Natural killer cell (primary cell): Measurements from ENCODE around the gene KCNK5. TPM values are rescaled to one million over a fixed set of nuclear protein-coding genes. Genes with fewer than 3 reads are reported as not detected.

ENCODE experiments used
- ATAC-seq, 3 donors: fragments of 150-1000 bp in 2 of 3; fragments of 200-7000 bp in 1 of 3; cut with Tn5 transposase; 1 replicate in 1 of 3; 2 replicates in 2 of 3; pipeline ENCODE4 v1.10.0; 2021; ENCODE audit warnings: mild to moderate bottlenecking in 2 of 3, moderate library complexity in 2 of 3
- DNase-seq, 2 donors: peaks; one replicate each; pipeline versions ENCODE4 v3.0.0 to v3.0.0-alpha.2; 2013 to 2021; ENCODE audit warnings: mixed read lengths in 1 of 2
- H3K27ac ChIP-seq: one replicate; pipeline ENCODE4 v1.5.1; 2013; ENCODE audit warnings: mild to moderate bottlenecking, low read length
- H3K27me3 ChIP-seq: one replicate; pipeline ENCODE4 v1.6.1; 2013; ENCODE audit warnings: low read length; ENCODE audit not compliant: control insufficient read depth, insufficient read depth
- H3K36me3 ChIP-seq: one replicate; pipeline ENCODE4 v1.6.1; 2013; ENCODE audit warnings: low read length; ENCODE audit not compliant: control insufficient read depth, insufficient read depth
- H3K4me1 ChIP-seq: one replicate; pipeline ENCODE4 v1.6.1; 2013; ENCODE audit warnings: low read length; ENCODE audit not compliant: control insufficient read depth, insufficient read depth
- H3K4me3 ChIP-seq: one replicate; pipeline ENCODE4 v1.5.1; 2013; ENCODE audit warnings: low read length
- H3K9me3 ChIP-seq: one replicate; pipeline ENCODE4 v1.6.1; 2013; ENCODE audit warnings: low read length; ENCODE audit not compliant: control insufficient read depth, insufficient read depth
- H3K27ac Mint-ChIP-seq, 2 donors: one replicate each; pipeline ENCODE4 v1.8.0; 2022; ENCODE audit warnings: mild to moderate bottlenecking in 2 of 2, mixed read lengths in 2 of 2, moderate library complexity in 1 of 2
- H3K27me3 Mint-ChIP-seq, 2 donors: one replicate each; pipeline ENCODE4 v1.8.0; 2022; ENCODE audit warnings: low read depth in 2 of 2, mixed read lengths in 2 of 2
- H3K36me3 Mint-ChIP-seq: one replicate; pipeline ENCODE4 v1.8.0; 2022; ENCODE audit warnings: mixed read lengths
- H3K4me1 Mint-ChIP-seq, 2 donors: one replicate each; pipeline ENCODE4 v1.8.0; 2022; ENCODE audit warnings: mixed read lengths in 2 of 2
- H3K4me3 Mint-ChIP-seq: one replicate; pipeline ENCODE4 v1.8.0; 2022; ENCODE audit warnings: mild to moderate bottlenecking, moderate library complexity, mixed read lengths
- H3K9me3 Mint-ChIP-seq, 2 donors: one replicate each; pipeline ENCODE4 v1.8.0; 2022; ENCODE audit warnings: mixed read lengths in 2 of 2
- WGBS: methylation state at CpG from one replicate; pipeline ENCODE4 v1.1.7; 2013; ENCODE audit warnings: missing lambda C conversion rate; ENCODE audit not compliant: insufficient coverage; 5-methylcytosine and 5-hydroxymethylcytosine counted together
- intact Hi-C: fragments of 100-400 bp; cut with micrococcal nuclease; formaldehyde crosslinking; loops from one replicate; pipeline ENCODE4 v1.14.2; 2022
- total RNA-seq, 4 donors: library from RNA; stranded (reverse); fragments of 120-200 nt in 1 of 4; gene quantifications; one replicate each; pipeline versions ENCODE4 v1.2.3 to v1.2.4, GENCODE V29; 2013 to 2022
- TF ChIP-seq, protein P1 (sequence below): fragments of 200-600 bp; IDR thresholded peaks from one replicate; pipeline ENCODE4 v1.8.0; 2022; ENCODE audit warnings: antibody characterized with exemption

Gene KCNK5
- total RNA-seq, 3 donors from 2014 or later (not counting 1 experiment from before 2014, with no cell fraction given), result 0.16 to 0.50 TPM; not detected in 1

DNA sequence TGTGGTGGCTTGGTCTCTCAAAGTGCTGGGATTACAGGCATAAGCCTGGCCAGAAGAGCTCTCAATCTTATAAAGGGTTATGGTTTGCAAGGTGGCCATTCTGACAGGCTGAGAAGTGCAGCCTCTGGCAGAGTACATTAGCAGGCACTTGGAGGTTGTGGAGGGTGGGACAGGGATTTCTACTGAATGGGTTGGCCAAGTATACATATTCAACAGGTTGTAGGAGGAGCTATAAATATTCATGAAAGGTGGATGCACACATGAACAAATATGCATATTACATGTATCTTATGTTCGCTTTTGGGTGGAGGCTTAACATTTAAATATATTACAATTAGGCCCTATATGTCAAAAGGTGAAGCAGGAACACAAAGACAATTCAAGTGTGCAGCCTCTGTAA, 20.0 kb upstream of the KCNK5 start:
- Histone ChIP-seq H3K4me3 (no peak overlapping the region), H3K9me3 (no peaks in the 10 kb centered on the region), H3K27me3 (no peaks in the 10 kb centered on the region), H3K4me1 (no peaks in the 10 kb centered on the region), H3K27ac (no peak overlapping the region), H3K36me3 (no peaks in the 10 kb centered on the region)
- TF ChIP-seq, protein P1, sequence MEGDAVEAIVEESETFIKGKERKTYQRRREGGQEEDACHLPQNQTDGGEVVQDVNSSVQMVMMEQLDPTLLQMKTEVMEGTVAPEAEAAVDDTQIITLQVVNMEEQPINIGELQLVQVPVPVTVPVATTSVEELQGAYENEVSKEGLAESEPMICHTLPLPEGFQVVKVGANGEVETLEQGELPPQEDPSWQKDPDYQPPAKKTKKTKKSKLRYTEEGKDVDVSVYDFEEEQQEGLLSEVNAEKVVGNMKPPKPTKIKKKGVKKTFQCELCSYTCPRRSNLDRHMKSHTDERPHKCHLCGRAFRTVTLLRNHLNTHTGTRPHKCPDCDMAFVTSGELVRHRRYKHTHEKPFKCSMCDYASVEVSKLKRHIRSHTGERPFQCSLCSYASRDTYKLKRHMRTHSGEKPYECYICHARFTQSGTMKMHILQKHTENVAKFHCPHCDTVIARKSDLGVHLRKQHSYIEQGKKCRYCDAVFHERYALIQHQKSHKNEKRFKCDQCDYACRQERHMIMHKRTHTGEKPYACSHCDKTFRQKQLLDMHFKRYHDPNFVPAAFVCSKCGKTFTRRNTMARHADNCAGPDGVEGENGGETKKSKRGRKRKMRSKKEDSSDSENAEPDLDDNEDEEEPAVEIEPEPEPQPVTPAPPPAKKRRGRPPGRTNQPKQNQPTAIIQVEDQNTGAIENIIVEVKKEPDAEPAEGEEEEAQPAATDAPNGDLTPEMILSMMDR, result no peak
- no peaks in the 10 kb centered on the region for H3K9me3 Mint-ChIP-seq
- H3K27me3 Mint-ChIP-seq, result peaks cover 5 to 6% of the 10 kb centered on the region in 2 donors
- intact Hi-C loops, result no loop called here
- DNase-seq (no peak), ATAC-seq (no peak)
- WGBS, result no CpG with 5 or more reads among the region's 1 CpG
- H3K27ac Mint-ChIP-seq, result no peak overlapping the region
- H3K4me3 Mint-ChIP-seq, result no peak overlapping the region
- peaks cover 4 to 6% of the 10 kb centered on the region in 2 donors for H3K4me1 Mint-ChIP-seq
- no peaks in the 10 kb centered on the region for H3K36me3 Mint-ChIP-seq

DNA sequence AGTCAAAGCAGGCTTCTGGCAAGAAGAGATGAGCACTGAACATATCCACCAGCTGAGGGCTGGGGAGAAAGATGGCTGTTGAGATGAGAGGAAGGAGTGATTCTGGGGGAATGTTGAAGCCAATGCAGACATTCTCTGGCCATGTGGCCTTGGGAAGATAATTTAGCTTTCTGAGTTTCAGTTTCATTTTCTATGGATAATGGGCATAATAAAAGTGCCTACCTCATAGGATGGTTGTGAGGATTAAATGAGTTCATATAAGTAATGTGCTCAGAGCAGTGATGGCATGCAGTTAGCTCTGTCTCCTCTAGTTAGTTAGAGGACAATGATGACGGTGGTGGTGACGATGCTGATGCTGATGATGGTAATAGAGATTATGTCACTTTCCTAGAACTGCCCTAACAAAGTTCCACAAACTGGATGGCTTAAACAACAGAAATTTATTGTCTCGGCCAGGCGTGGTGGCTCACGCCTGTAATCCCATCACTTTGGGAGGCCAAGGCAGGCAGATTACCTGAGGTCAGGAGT, 18.5 kb upstream of the KCNK5 start:
- 89% methylated on average over 4 of the region's 5 CpGs for WGBS

DNA sequence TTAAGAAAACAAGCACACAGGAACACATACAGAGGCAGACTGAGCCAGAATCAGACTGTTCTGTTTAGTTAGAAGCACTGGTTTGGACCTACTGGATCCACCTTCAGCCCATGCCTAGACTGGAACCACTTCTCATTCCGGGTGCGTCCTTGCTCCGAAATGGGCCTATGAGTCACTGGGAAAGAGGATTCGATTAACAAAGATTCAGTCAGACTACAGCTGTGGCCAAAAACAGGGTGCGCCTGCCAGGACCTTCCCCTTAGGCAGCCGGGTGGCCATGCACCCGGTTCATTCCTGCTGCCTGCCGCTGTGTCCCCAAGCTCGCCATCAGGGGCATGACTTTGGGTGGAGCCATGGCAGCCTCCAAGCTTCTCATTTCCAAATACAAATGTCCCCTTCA, 14.5 kb upstream of the KCNK5 start:
- Histone ChIP-seq H3K36me3 (no peaks in the 10 kb centered on the region), H3K4me1 (no peaks in the 10 kb centered on the region), H3K27ac (no peak overlapping the region), H3K27me3 (no peaks in the 10 kb centered on the region), H3K9me3 (no peaks in the 10 kb centered on the region), H3K4me3 (no peak overlapping the region)
- H3K4me3 Mint-ChIP-seq, result no peak overlapping the region
- H3K9me3 Mint-ChIP-seq, result no peaks in the 10 kb centered on the region
- H3K27ac Mint-ChIP-seq, result no peak overlapping the region
- 91% methylated on average over 9 of the region's 9 CpGs for WGBS
- intact Hi-C loops, result no loop called here
- no peak for DNase-seq
- TF ChIP-seq, protein P1, result no peak
- ATAC-seq, result no peak
- peaks cover 0 to 7% of the 10 kb centered on the region in 2 donors for H3K27me3 Mint-ChIP-seq
- H3K36me3 Mint-ChIP-seq, result no peaks in the 10 kb centered on the region
- H3K4me1 Mint-ChIP-seq, result peaks cover 4 to 6% of the 10 kb centered on the region in 2 donors

More for the DNA sequence above, 18.5 kb upstream of the KCNK5 start:
- H3K9me3 ChIP-seq, result no peaks in the 10 kb centered on the region
- no peaks in the 10 kb centered on the region for H3K27me3 ChIP-seq
- no peak overlapping the region for H3K27ac ChIP-seq
- H3K9me3 Mint-ChIP-seq, result no peaks in the 10 kb centered on the region
- DNase-seq (no peak), ATAC-seq (no peak)
- H3K27ac Mint-ChIP-seq, result no peak overlapping the region
- intact Hi-C loops, result no loop called here
- no peaks in the 10 kb centered on the region for H3K4me1 ChIP-seq
- TF ChIP-seq, protein P1, result no peak
- no peak overlapping the region for H3K4me3 ChIP-seq
- peaks cover 6 to 7% of the 10 kb centered on the region in 2 donors for H3K27me3 Mint-ChIP-seq
- no peak overlapping the region for H3K4me3 Mint-ChIP-seq
- H3K36me3 ChIP-seq, result no peaks in the 10 kb centered on the region
- H3K36me3 Mint-ChIP-seq, result no peaks in the 10 kb centered on the region
- peaks cover 4 to 6% of the 10 kb centered on the region in 2 donors for H3K4me1 Mint-ChIP-seq

DNA sequence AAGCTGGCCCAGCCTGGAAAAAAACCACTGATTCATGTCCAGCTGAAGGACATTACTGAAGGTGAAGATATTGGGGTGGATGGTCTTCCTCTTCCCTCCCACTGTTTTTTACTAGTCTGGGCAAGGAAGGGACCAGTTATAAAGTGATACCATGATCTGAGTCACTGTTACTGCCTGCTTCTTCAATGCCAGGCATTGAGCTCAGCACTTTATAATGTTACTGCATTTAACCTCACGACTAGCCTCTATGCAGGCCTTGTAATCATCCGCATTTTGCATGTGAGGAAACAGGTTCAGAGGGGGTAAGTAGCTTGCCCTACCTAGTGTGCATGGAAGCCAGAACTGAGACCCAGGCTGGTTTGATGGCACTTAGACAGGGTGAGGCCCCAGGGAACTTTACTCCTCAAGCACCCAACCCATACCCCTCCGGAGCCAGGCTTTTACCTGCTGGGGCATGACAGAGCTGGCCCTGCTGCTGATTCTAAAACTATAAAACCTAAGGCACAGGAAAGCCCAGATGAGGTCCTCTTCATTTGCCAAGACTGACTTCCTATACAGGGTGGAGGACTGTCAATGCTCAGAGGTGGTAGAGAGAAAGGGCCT, 11.0 kb upstream of the KCNK5 start:
- 94% methylated on average over 3 of the region's 3 CpGs for WGBS
- Histone ChIP-seq H3K4me1 (no peaks in the 10 kb centered on the region), H3K9me3 (no peaks in the 10 kb centered on the region), H3K27me3 (no peaks in the 10 kb centered on the region), H3K36me3 (no peaks in the 10 kb centered on the region), H3K4me3 (no peak overlapping the region), H3K27ac (no peak overlapping the region)
- Mint-ChIP-seq H3K9me3 (no peaks in the 10 kb centered on the region), H3K4me1 (no peaks in the 10 kb centered on the region), H3K4me3 (no peak overlapping the region), H3K36me3 (no peaks in the 10 kb centered on the region), H3K27ac (no peak overlapping the region), H3K27me3 (peaks cover 0 to 7% of the 10 kb centered on the region in 2 donors)
- DNase-seq, result no peak
- no peak for ATAC-seq
- intact Hi-C loops, result no loop called here
- TF ChIP-seq, protein P1, result no peak
